ENCODE measurements around the gene PTPRD. TPM values are rescaled to one million over a fixed set of nuclear protein-coding genes. Genes with fewer than 3 reads are reported as not detected.

Gene PTPRD
- total RNA-seq, 1 donor from 2014 or later: 30.8 TPM

- no peak overlapping the region for H3K4me3 ChIP-seq
- no peaks in the 10 kb centered on the region for H3K27me3 ChIP-seq
- H3K4me1 ChIP-seq: no peaks in the 10 kb centered on the region
- no peak overlapping the region for H3K27ac ChIP-seq
- TF ChIP-seq CTCF (IDR thresholded peaks at IDR 0.05): no peak
- DNase-seq (no peak), ATAC-seq (no peak)
- H3K9me3 ChIP-seq: no peaks in the 10 kb centered on the region
- intact Hi-C loops (cut with DNase I): no loop called here
- no peaks in the 10 kb centered on the region for H3K36me3 ChIP-seq
These were observed 2264.0 kb downstream of the PTPRD start for GRCh38 chr9:8348756-8349155.

- Histone ChIP-seq H3K9me3 (no peaks in the 10 kb centered on the region), H3K27me3 (no peaks in the 10 kb centered on the region), H3K36me3 (no peaks in the 10 kb centered on the region), H3K27ac (no peak overlapping the region), H3K4me3 (no peak overlapping the region), H3K4me1 (no peaks in the 10 kb centered on the region)
- intact Hi-C loops (cut with DNase I): no loop called here
- TF ChIP-seq CTCF (IDR thresholded peaks at IDR 0.05): no peak
- DNase-seq: no peak
- no peak for ATAC-seq
These were observed 2266.5 kb downstream of the PTPRD start for GRCh38 chr9:8346296-8346695.

GRCh38 chr9:8338767-8339510 lies 2273.9 kb downstream of the PTPRD start:
- H3K4me3 ChIP-seq: no peak overlapping the region
- H3K27ac ChIP-seq: no peak overlapping the region
- DNase-seq (no peak), ATAC-seq (no peak)
- no peaks in the 10 kb centered on the region for H3K9me3 ChIP-seq
- TF ChIP-seq CTCF (IDR thresholded peaks at IDR 0.05): no peak
- no peaks in the 10 kb centered on the region for H3K36me3 ChIP-seq
- intact Hi-C loops (cut with DNase I): no loop called here
- H3K27me3 ChIP-seq: no peaks in the 10 kb centered on the region
- no peaks in the 10 kb centered on the region for H3K4me1 ChIP-seq

- no peaks in the 10 kb centered on the region for H3K9me3 ChIP-seq
- H3K4me3 ChIP-seq: no peak overlapping the region
- no peak for DNase-seq
- no peaks in the 10 kb centered on the region for H3K27me3 ChIP-seq
- no peaks in the 10 kb centered on the region for H3K4me1 ChIP-seq
- H3K27ac ChIP-seq: no peak overlapping the region
- H3K36me3 ChIP-seq: no peaks in the 10 kb centered on the region
- TF ChIP-seq CTCF (IDR thresholded peaks at IDR 0.05): no peak
- intact Hi-C loops (cut with DNase I): no loop called here
- no peak for ATAC-seq
These were observed 2274.7 kb downstream of the PTPRD start for GRCh38 chr9:8337834-8338766.

- Histone ChIP-seq H3K4me1 (no peaks in the 10 kb centered on the region), H3K4me3 (no peak overlapping the region), H3K27ac (no peak overlapping the region), H3K27me3 (no peaks in the 10 kb centered on the region), H3K9me3 (no peaks in the 10 kb centered on the region), H3K36me3 (no peaks in the 10 kb centered on the region)
- ATAC-seq (no peak), DNase-seq (no peak)
- TF ChIP-seq CTCF (IDR thresholded peaks at IDR 0.05): no peak
- intact Hi-C loops (cut with DNase I): no loop called here
These were observed 2279.9 kb downstream of the PTPRD start for GRCh38 chr9:8332871-8333270.
